Measurements from ENCODE around the gene SPATA19.

Gene SPATA19

GRCh38 chr11:133796043-133796795, 49.1 kb downstream of the SPATA19 start:
- Histone ChIP-seq H3K27me3 (ENCODE audit: insufficient read depth, low read depth, severe bottlenecking) (no peaks in the 10 kb centered on the region), H3K9me3 (ENCODE audit: severe bottlenecking) (peaks cover 10% of the 10 kb centered on the region), H3K36me3 (no peaks in the 10 kb centered on the region), H3K27ac (no peak overlapping the region), H3K4me3 (ENCODE audit: low read depth, low read length) (no peak overlapping the region)
- no peak for DNase-seq
- no peak for TF ChIP-seq CTCF (IDR thresholded peaks at IDR 0.05; ENCODE audit: low read depth, low read length)

- no peak for DNase-seq
Observed at GRCh38 chr11:133795088-133795487, 50.2 kb downstream of the SPATA19 start.

GRCh38 chr11:133794205-133794604, 51.1 kb downstream of the SPATA19 start:
- Histone ChIP-seq H3K4me3 (ENCODE audit: low read depth, low read length) (no peak overlapping the region), H3K27ac (no peak overlapping the region), H3K36me3 (no peaks in the 10 kb centered on the region), H3K9me3 (ENCODE audit: severe bottlenecking) (peaks cover 10% of the 10 kb centered on the region), H3K27me3 (ENCODE audit: insufficient read depth, low read depth, severe bottlenecking) (no peaks in the 10 kb centered on the region)
- no peak for TF ChIP-seq CTCF (IDR thresholded peaks at IDR 0.05; ENCODE audit: low read depth, low read length)
- no peak for DNase-seq

More at GRCh38 chr11:133795088-133795487, 50.2 kb downstream of the SPATA19 start:
- H3K4me3 ChIP-seq (ENCODE audit: low read depth, low read length) = no peak overlapping the region
- H3K36me3 ChIP-seq = no peaks in the 10 kb centered on the region
- TF ChIP-seq CTCF (IDR thresholded peaks at IDR 0.05; ENCODE audit: low read depth, low read length) = no peak
- H3K27me3 ChIP-seq (ENCODE audit: insufficient read depth, low read depth, severe bottlenecking) = no peaks in the 10 kb centered on the region
- H3K27ac ChIP-seq = no peak overlapping the region
- peaks cover 10% of the 10 kb centered on the region for H3K9me3 ChIP-seq (ENCODE audit: severe bottlenecking)

- Histone ChIP-seq H3K27me3 (ENCODE audit: insufficient read depth, low read depth, severe bottlenecking) (no peaks in the 10 kb centered on the region), H3K36me3 (no peaks in the 10 kb centered on the region), H3K9me3 (ENCODE audit: severe bottlenecking) (peaks cover 10% of the 10 kb centered on the region), H3K27ac (no peak overlapping the region), H3K4me3 (ENCODE audit: low read depth, low read length) (no peak overlapping the region)
- TF ChIP-seq CTCF (IDR thresholded peaks at IDR 0.05; ENCODE audit: low read depth, low read length) = no peak
- no peak for DNase-seq
Observed at GRCh38 chr11:133793271-133794035, 51.9 kb downstream of the SPATA19 start.

GRCh38 chr11:133790995-133791394, 54.3 kb downstream of the SPATA19 start:
- H3K9me3 ChIP-seq (ENCODE audit: severe bottlenecking) = peaks cover 10% of the 10 kb centered on the region
- no peak for DNase-seq
- no peaks in the 10 kb centered on the region for H3K36me3 ChIP-seq
- no peak for TF ChIP-seq CTCF (IDR thresholded peaks at IDR 0.05; ENCODE audit: low read depth, low read length)
- no peak overlapping the region for H3K27ac ChIP-seq
- H3K27me3 ChIP-seq (ENCODE audit: insufficient read depth, low read depth, severe bottlenecking) = no peaks in the 10 kb centered on the region
- no peak overlapping the region for H3K4me3 ChIP-seq (ENCODE audit: low read depth, low read length)

Data from WERI-Rb-1 (cell line).